Karpas-422 (cell line): ENCODE data around the gene PRR7. TPM values are rescaled to one million over a fixed set of nuclear protein-coding genes. Genes with fewer than 3 reads are reported as not detected.

ENCODE experiments used
- DNase-seq: peaks from one replicate; pipeline ENCODE4 v3.0.0-alpha.2; 2015
- H2AFZ ChIP-seq: fragments of 200-600 bp; sonication (generic); 2 replicates; pipeline ENCODE4 v1.6.1; 2014; ENCODE audit warnings: antibody characterized with exemption, low read length, mixed read lengths
- H3K27ac ChIP-seq: fragments of 200-600 bp; sonication (generic); 2 replicates; pipeline ENCODE4 v1.5.1; 2014; ENCODE audit warnings: mild to moderate bottlenecking, low read length, moderate library complexity
- H3K27me3 ChIP-seq: fragments of 200-600 bp; sonication (generic); 2 replicates; pipeline ENCODE4 v1.6.1; 2014; ENCODE audit warnings: low read length, mixed read lengths
- H3K36me3 ChIP-seq: fragments of 200-600 bp; sonication (generic); 2 replicates; pipeline ENCODE4 v1.6.1; 2014; ENCODE audit warnings: low read length, mixed read lengths; ENCODE audit not compliant: insufficient read depth
- H3K4me1 ChIP-seq: fragments of 200-600 bp; sonication (generic); 2 replicates; pipeline ENCODE4 v1.6.1; 2014; ENCODE audit warnings: mild to moderate bottlenecking, low read length, mixed read lengths
- H3K4me2 ChIP-seq: fragments of 200-600 bp; sonication (generic); 2 replicates; pipeline ENCODE4 v1.6.1; 2014; ENCODE audit warnings: low read length, low read depth, mild to moderate bottlenecking; ENCODE audit not compliant: poor library complexity, severe bottlenecking
- H3K4me3 ChIP-seq: fragments of 200-600 bp; sonication (generic); 2 replicates; pipeline ENCODE4 v1.5.1; 2014; ENCODE audit warnings: mild to moderate bottlenecking, antibody characterized with exemption, low read length, mixed read lengths
- H3K79me2 ChIP-seq: fragments of 200-600 bp; sonication (generic); 2 replicates; pipeline ENCODE4 v1.6.1; 2014; ENCODE audit warnings: mild to moderate bottlenecking, low read length, mixed read lengths
- H3K9ac ChIP-seq: fragments of 200-600 bp; sonication (generic); 2 replicates; pipeline ENCODE4 v1.6.0; 2014; ENCODE audit warnings: low read length
- H3K9me2 ChIP-seq: fragments of 200-600 bp; sonication (generic), shearing (Covaris generic); replicated peaks from 2 replicates; pipeline ENCODE4 v1.6.0; 2014; ENCODE audit warnings: mild to moderate bottlenecking, low read length, moderate library complexity; ENCODE audit not compliant: insufficient read depth
- H3K9me3 ChIP-seq: fragments of 300-700, 200-600 bp; sonication (generic); 2 replicates; pipeline ENCODE4 v1.6.1; 2014; ENCODE audit warnings: low read length, mixed read lengths
- H4K20me1 ChIP-seq: fragments of 200-600 bp; sonication (generic); 2 replicates; pipeline ENCODE4 v1.6.1; 2014; ENCODE audit warnings: mild to moderate bottlenecking, antibody characterized with exemption, low read length, low read depth; ENCODE audit not compliant: insufficient read depth
- total RNA-seq: library from RNA; depleted of rRNA; stranded (reverse); fragments of >200 nt; shearing (Covaris generic); gene quantifications from 2 replicates; pipeline ENCODE4 v1.2.3, GENCODE V29; 2014; ENCODE audit warnings: low replicate concordance

PRR7 gene
- total RNA-seq, 1 experiment from 2014 or later, result 26.8 TPM

DNA sequence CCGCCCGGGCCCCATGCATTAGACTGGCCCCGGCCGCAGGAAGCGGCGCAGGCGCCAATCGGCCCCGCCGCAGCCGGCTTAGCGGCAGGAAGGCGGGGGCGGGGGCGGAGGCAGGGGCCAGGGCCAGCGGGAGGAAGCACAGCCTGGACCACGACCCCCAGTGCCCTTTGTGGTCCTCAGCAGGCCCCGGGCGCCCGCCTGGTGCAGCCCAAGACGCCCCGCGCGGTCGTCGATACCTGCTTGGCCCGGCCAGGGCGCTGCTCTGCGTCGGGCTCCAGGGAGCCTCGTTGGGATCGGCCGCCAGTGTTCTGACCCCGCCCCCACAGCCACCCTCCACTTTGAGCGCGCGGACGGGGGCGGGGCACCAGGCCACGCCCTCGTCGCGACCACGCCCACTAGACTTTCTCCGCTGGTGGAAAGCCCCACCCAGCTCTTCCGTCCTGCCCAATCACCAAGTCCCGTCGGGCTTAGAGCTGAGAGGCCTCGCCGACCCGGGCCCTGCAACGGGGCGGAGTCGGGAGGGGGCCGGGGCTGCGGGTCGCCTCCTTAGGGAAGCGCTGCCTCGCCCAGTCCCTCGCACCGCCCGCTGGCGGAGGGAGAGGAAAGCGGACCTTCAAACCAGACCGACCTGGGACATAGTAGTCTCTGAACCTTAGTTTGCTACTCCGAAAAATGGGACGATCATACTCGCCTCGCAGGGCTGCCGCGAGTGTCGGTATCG lies 50.8 kb downstream of the PRR7 start, which contains the start of gene PDLIM7:
PDLIM7 (minus strand) TSS at position 313 of the 721 bp plus-strand sequence. CDS start 1,092 bp downstream, outside the sequence.
- Histone ChIP-seq H3K4me2 (peak within 1 kb of the TSS; percentile 98), H3K9me3 (no peaks in the 10 kb centered on the region), H3K27me3 (no peaks in the 10 kb centered on the region), H3K9me2 (no peaks in the 10 kb centered on the region), H3K4me1 (peaks cover 53% of the 10 kb centered on the region), H3K4me3 (peak within 1 kb of the TSS; percentile 96), H2AFZ (0 out of 2 replicates have a peak within 1 kb of the TSS, but pooled peaks have one; percentile 70), H4K20me1 (peaks cover 8% of the 10 kb centered on the region; the same call in 1 of the 2 replicates), H3K36me3 (no peaks in the 10 kb centered on the region), H3K9ac (peak within 1 kb of the TSS; percentile 96), H3K27ac (peak within 1 kb of the TSS; percentile 85), H3K79me2 (peaks cover 10% of the 10 kb centered on the region)
- peak; percentile 98 for DNase-seq

DNA sequence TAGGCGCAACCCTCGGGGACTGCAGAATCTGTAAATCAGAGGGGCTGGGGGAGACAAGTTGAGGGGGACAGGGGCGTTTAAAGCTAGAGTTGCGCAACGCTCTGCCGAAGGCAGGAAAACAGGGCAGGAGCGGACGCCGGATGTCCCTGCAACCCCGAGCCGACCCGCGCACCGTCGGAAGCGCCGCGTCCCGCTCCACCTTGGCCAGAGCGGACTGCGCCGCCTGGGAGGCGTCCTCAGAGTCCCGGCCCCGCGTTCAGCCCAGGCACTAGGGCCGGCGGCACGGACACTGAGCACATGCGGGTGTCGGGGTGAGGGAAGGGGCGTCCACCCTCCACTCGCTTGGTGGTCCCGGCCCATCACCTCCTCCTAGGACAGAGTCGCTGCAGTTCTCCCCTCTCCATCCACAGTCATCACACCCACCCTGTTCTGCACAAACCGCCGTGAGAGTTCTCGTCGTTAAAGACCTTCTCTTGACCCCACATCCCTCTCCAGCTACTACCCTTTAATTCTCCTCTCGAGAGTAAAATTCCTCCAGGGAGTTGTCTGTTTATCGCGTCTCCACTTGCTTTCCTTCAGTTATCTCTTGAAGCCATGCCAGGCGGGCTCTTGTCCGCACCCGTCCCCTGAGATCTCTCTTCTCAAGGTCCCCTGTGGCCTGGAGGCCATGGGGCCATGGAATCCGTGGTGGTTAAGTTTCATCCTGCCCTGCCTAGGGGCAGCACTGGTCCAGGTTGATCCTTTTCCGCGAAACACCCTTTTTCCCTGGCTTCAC lies 51.6 kb downstream of the PRR7 start:
- Histone ChIP-seq H3K9me2 (no peaks in the 10 kb centered on the region), H3K27me3 (no peaks in the 10 kb centered on the region), H3K27ac (no peak overlapping the region), H3K9ac (peak overlapping the region; percentile 43), H4K20me1 (peaks cover 8% of the 10 kb centered on the region; the same call in 1 of the 2 replicates), H3K4me1 (peaks cover 60% of the 10 kb centered on the region), H3K4me3 (peak overlapping the region; percentile 96), H3K4me2 (peak overlapping the region; percentile 98), H2AFZ (0 out of 2 replicates have a peak overlapping the region, but pooled peaks have one; percentile 70), H3K9me3 (no peaks in the 10 kb centered on the region), H3K79me2 (peaks cover 10% of the 10 kb centered on the region), H3K36me3 (no peaks in the 10 kb centered on the region)
- no peak for DNase-seq

DNA sequence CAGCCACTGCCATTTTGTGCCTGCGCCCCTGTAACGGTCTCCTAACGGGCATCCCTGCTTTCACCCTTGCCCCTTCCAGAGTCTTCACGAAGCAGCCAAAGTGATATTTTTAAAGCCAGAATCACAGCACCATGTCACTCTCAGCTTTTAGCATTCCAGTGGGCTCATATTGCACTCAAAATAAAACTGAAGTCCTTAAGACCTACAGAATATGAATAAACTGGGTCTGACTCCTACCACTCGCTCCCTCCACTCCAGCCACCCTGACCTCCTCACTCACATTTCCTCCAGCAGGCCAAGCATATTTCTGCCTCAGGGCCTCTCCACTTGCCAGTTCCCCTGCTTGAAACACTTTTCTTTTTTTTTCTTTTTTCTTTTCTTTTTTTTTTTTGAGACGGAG lies 53.2 kb downstream of the PRR7 start:
- Histone ChIP-seq H3K9me2 (no peaks in the 10 kb centered on the region), H3K79me2 (peaks cover 10% of the 10 kb centered on the region), H3K27me3 (no peaks in the 10 kb centered on the region), H3K4me3 (no peak overlapping the region), H2AFZ (no peak overlapping the region), H3K36me3 (no peaks in the 10 kb centered on the region), H3K4me2 (no peak overlapping the region), H3K4me1 (peaks cover 65% of the 10 kb centered on the region), H4K20me1 (peaks cover 8% of the 10 kb centered on the region; the same call in 1 of the 2 replicates), H3K9me3 (no peaks in the 10 kb centered on the region), H3K27ac (no peak overlapping the region), H3K9ac (no peak overlapping the region)
- no peak for DNase-seq

DNA sequence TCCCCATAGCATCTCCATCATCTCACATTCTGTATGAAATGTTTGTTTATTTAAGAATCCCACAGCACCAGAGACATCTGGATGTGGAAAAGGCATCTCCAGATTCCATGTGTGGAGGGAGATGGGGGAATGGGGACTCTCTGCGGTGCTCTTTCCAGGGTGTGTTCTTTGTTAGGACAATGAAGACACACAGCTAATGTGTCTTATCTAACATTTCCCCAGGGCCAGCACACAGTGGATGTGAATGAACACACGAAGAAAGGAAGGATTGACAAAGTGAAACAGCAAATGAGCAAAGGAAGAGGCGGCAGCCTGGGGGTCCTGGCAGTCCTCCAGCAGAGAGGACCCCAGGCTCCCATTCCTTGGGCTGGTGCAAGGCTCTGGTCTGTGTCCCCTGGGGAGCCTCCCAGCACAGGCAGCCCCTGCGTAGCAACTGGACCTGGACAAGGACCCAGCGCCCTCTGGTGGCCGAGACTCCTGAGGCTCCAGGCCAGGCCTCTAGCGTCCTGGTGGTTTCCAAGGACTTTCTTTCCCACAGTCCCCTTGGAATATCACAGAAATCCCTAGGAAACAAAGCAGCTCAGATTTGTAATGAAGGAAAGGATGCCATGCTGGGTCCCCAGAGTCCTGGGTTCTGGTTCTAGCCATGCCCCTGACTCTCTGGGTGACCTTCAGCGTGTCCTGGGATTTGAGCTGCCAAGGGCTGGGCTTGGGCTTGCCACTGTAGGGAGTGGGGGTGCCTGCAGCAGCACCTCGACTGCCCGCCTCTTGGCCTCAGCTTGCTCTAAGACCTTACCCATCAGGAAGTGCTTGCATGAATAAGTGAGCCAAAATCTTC lies 54.3 kb downstream of the PRR7 start:
- Histone ChIP-seq H3K27ac (peak overlapping the region; percentile 90), H3K4me2 (no peak overlapping the region), H3K9ac (peak overlapping the region; percentile 42; the same call in 1 of the 2 replicates)

GRCh38 chr5:177501874-177502678 lies 55.5 kb downstream of the PRR7 start:
- peaks cover 57% of the 10 kb centered on the region for H3K4me1 ChIP-seq
- peak overlapping the region; percentile 16 for H3K4me2 ChIP-seq
- peaks cover 3% of the 10 kb centered on the region; the same call in 1 of the 2 replicates for H3K36me3 ChIP-seq
- H4K20me1 ChIP-seq, result no peaks in the 10 kb centered on the region
- no peaks in the 10 kb centered on the region for H3K27me3 ChIP-seq
- H3K9me3 ChIP-seq, result no peaks in the 10 kb centered on the region
- H2AFZ ChIP-seq, result no peak overlapping the region
- peaks cover 3% of the 10 kb centered on the region for H3K79me2 ChIP-seq
- 0 out of 2 replicates have a peak overlapping the region, but pooled peaks have one; percentile 11 for H3K4me3 ChIP-seq
- H3K9me2 ChIP-seq, result no peaks in the 10 kb centered on the region
- H3K27ac ChIP-seq, result peak overlapping the region; percentile 90
- DNase-seq, result peak; percentile 75
- H3K9ac ChIP-seq, result peak overlapping the region; percentile 42

More for the DNA sequence above, 54.3 kb downstream of the PRR7 start:
- Histone ChIP-seq H3K4me3 (no peak overlapping the region), H3K4me1 (peaks cover 61% of the 10 kb centered on the region), H3K9me2 (no peaks in the 10 kb centered on the region), H3K36me3 (no peaks in the 10 kb centered on the region), H4K20me1 (peaks cover 8% of the 10 kb centered on the region; the same call in 1 of the 2 replicates), H2AFZ (no peak overlapping the region), H3K79me2 (peaks cover 8% of the 10 kb centered on the region), H3K9me3 (no peaks in the 10 kb centered on the region), H3K27me3 (no peaks in the 10 kb centered on the region)
- peak; percentile 91 for DNase-seq

DNA sequence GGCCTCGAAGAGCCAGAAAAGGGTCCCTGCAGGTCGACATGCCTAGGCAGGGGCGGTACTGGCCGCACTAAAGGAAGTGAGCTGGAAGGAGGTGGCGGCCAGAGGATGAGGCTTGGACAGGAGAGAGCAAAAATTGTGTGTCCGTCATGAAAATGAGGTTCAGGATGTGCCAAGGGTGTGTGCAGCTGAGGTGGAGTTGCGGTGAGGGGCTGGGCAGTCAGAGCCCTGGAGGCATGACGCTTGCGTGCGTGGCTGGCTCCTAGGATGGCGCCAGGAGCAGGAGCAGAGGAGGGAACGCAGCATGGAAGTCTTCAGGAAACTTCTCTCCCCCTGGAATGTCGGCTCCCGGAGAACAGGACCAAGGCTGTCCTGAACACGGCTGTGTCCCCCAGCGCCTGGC lies 56.3 kb downstream of the PRR7 start:
- H2AFZ ChIP-seq, result no peak overlapping the region
- peaks cover 10% of the 10 kb centered on the region for H3K79me2 ChIP-seq
- peaks cover 11% of the 10 kb centered on the region for H3K36me3 ChIP-seq
- no peaks in the 10 kb centered on the region for H3K27me3 ChIP-seq
- H3K9ac ChIP-seq, result peak overlapping the region; percentile 42
- H4K20me1 ChIP-seq, result no peaks in the 10 kb centered on the region
- H3K4me3 ChIP-seq, result 0 out of 2 replicates have a peak overlapping the region, but pooled peaks have one; percentile 11
- peaks cover 62% of the 10 kb centered on the region for H3K4me1 ChIP-seq
- H3K9me3 ChIP-seq, result no peaks in the 10 kb centered on the region
- peak overlapping the region; percentile 16 for H3K4me2 ChIP-seq
- H3K9me2 ChIP-seq, result no peaks in the 10 kb centered on the region
- DNase-seq, result no peak
- H3K27ac ChIP-seq, result peak overlapping the region; percentile 90

- peaks cover 13% of the 10 kb centered on the region for H3K79me2 ChIP-seq
- H3K27me3 ChIP-seq, result no peaks in the 10 kb centered on the region
Observed at GRCh38 chr5:177503351-177504085, 56.9 kb downstream of the PRR7 start.

More at GRCh38 chr5:177503351-177504085, 56.9 kb downstream of the PRR7 start:
- peaks cover 17% of the 10 kb centered on the region for H3K36me3 ChIP-seq
- peaks cover 65% of the 10 kb centered on the region for H3K4me1 ChIP-seq
- no peaks in the 10 kb centered on the region for H4K20me1 ChIP-seq
- no peak overlapping the region for H2AFZ ChIP-seq
- H3K9me3 ChIP-seq, result no peaks in the 10 kb centered on the region
- peak overlapping the region; percentile 90; the same call in 1 of the 2 replicates for H3K27ac ChIP-seq
- H3K9me2 ChIP-seq, result no peaks in the 10 kb centered on the region
- H3K9ac ChIP-seq, result no peak overlapping the region
- no peak overlapping the region for H3K4me2 ChIP-seq
- H3K4me3 ChIP-seq, result no peak overlapping the region
- DNase-seq, result no peak
